Panc1 (cell line): Measurements from ENCODE around the gene C3orf62.

Experiments
- CTCF ChIP-seq: fragments of 450-650 bp; IDR thresholded peaks from 2 replicates; pipeline ENCODE4 v1.5.1; 2017; ENCODE audit warnings: mild to moderate bottlenecking
- POLR2AphosphoS5 ChIP-seq: IDR thresholded peaks from 2 replicates; pipeline ENCODE4 v1.6.1; 2012; ENCODE audit warnings: mild to moderate bottlenecking, low read depth, low read length, moderate library complexity
- SIN3A ChIP-seq: IDR thresholded peaks from 2 replicates; pipeline ENCODE4 v1.6.1; 2012; ENCODE audit warnings: low read depth, mild to moderate bottlenecking, low read length, moderate library complexity, borderline replicate concordance; ENCODE audit not compliant: insufficient read depth
- TF ChIP-seq, protein P1 (sequence below), 2 experiments: IDR thresholded peaks; 2 replicates each; pipeline ENCODE4 v1.6.1; 2011 to 2012; ENCODE audit warnings: low read depth in 2 of 2, control low read depth in 1 of 2, low read length in 1 of 2, mild to moderate bottlenecking in 1 of 2, moderate library complexity in 1 of 2; ENCODE audit not compliant: insufficient read depth in 1 of 2

GRCh38 chr3:49294343-49294742 is 17.3 kb upstream of the C3orf62 start:
- TF ChIP-seq CTCF, result no peak
- no peak for TF ChIP-seq POLR2AphosphoS5
- TF ChIP-seq, protein P1, sequence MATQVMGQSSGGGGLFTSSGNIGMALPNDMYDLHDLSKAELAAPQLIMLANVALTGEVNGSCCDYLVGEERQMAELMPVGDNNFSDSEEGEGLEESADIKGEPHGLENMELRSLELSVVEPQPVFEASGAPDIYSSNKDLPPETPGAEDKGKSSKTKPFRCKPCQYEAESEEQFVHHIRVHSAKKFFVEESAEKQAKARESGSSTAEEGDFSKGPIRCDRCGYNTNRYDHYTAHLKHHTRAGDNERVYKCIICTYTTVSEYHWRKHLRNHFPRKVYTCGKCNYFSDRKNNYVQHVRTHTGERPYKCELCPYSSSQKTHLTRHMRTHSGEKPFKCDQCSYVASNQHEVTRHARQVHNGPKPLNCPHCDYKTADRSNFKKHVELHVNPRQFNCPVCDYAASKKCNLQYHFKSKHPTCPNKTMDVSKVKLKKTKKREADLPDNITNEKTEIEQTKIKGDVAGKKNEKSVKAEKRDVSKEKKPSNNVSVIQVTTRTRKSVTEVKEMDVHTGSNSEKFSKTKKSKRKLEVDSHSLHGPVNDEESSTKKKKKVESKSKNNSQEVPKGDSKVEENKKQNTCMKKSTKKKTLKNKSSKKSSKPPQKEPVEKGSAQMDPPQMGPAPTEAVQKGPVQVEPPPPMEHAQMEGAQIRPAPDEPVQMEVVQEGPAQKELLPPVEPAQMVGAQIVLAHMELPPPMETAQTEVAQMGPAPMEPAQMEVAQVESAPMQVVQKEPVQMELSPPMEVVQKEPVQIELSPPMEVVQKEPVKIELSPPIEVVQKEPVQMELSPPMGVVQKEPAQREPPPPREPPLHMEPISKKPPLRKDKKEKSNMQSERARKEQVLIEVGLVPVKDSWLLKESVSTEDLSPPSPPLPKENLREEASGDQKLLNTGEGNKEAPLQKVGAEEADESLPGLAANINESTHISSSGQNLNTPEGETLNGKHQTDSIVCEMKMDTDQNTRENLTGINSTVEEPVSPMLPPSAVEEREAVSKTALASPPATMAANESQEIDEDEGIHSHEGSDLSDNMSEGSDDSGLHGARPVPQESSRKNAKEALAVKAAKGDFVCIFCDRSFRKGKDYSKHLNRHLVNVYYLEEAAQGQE (IDR thresholded peaks at IDR 0.05; ENCODE audit: insufficient read depth in 1 of 2, low read depth in 2 of 2, low read length in 1 of 2), result no peak
- TF ChIP-seq SIN3A, result no peak
